ENCODE data around the gene LMAN2. TPM values are rescaled to one million over a fixed set of nuclear protein-coding genes. Genes with fewer than 3 reads are reported as not detected.
A peak's percentile ranks its signal among the peaks of the same experiment; 100 is the strongest.
"Not testable (repeated sequence)": the region's sequence is repeated elsewhere in the genome, so short reads cannot be mapped to it uniquely, and the experiment has no call there.

LMAN2 gene
- total RNA-seq, 4 donors from 2014 or later: 225 to 384 (median 257) TPM

GRCh38 chr5:177307544-177308363 is 43.7 kb downstream of the LMAN2 start:
- H3K4me3 ChIP-seq: no peak overlapping the region

GRCh38 chr5:177306674-177307543 is 44.6 kb downstream of the LMAN2 start:
- peaks cover 5 to 45% (median 8%) of the 10 kb centered on the region in 3 donors for H3K36me3 ChIP-seq
- H3K4me3 ChIP-seq: no peak overlapping the region
- intact Hi-C loops (cut with DNase I): no loop called here
- peak overlapping the region; percentile 54 to 98 (median 92) for H3K27ac ChIP-seq
- H3K9me3 ChIP-seq: no peaks in the 10 kb centered on the region
- no peaks in the 10 kb centered on the region for H3K27me3 ChIP-seq
- peaks cover 48 to 88% (median 48%) of the 10 kb centered on the region in 3 donors for H3K4me1 ChIP-seq
- no peak for DNase-seq
- WGBS, 2 donors: 51 to 70% methylated on average over 8 to 13 of the region's 15 CpGs
- TF ChIP-seq CTCF (IDR thresholded peaks at IDR 0.05) (peak in 1 of 6 experiments; percentile 9), POLR2A (IDR thresholded peaks at IDR 0.05) (no peak)

More at GRCh38 chr5:177307544-177308363, 43.7 kb downstream of the LMAN2 start:
- intact Hi-C loops (cut with DNase I): no loop called here
- no peaks in the 10 kb centered on the region for H3K27me3 ChIP-seq
- peak overlapping the region in 3 of 4 donors; percentile 54 to 98 (median 93) for H3K27ac ChIP-seq
- no peak for TF ChIP-seq POLR2A (IDR thresholded peaks at IDR 0.05)
- TF ChIP-seq CTCF (IDR thresholded peaks at IDR 0.05): no peak
- no peak for DNase-seq
- 67 to 70% methylated on average over 2 to 10 of the region's 43 CpGs for WGBS, 2 donors
- H3K9me3 ChIP-seq: no peaks in the 10 kb centered on the region
- H3K36me3 ChIP-seq: peaks cover 5 to 45% (median 8%) of the 10 kb centered on the region in 3 donors
- peaks cover 45 to 88% (median 46%) of the 10 kb centered on the region in 3 donors for H3K4me1 ChIP-seq

- peak overlapping the region; percentile 39 to 98 (median 92) for H3K27ac ChIP-seq
- peaks cover 48 to 88% (median 48%) of the 10 kb centered on the region in 3 donors for H3K4me1 ChIP-seq
Measured at GRCh38 chr5:177306103-177306640, 45.3 kb downstream of the LMAN2 start.

GRCh38 chr5:177304392-177305119 is 46.9 kb downstream of the LMAN2 start:
- 12 to 22% methylated on average over 9 to 10 of the region's 19 CpGs for WGBS, 2 donors
- intact Hi-C loops (cut with DNase I): no loop called here
- peaks cover 54 to 88% (median 54%) of the 10 kb centered on the region in 3 donors for H3K4me1 ChIP-seq
- no peaks in the 10 kb centered on the region for H3K9me3 ChIP-seq
- H3K27me3 ChIP-seq: no peaks in the 10 kb centered on the region
- H3K27ac ChIP-seq: peak overlapping the region; percentile 90 to 98 (median 92)
- peaks cover 5 to 46% (median 8%) of the 10 kb centered on the region in 3 donors for H3K36me3 ChIP-seq
- no peak for DNase-seq
- no peak for TF ChIP-seq POLR2A (IDR thresholded peaks at IDR 0.05)
- no peak for TF ChIP-seq CTCF (IDR thresholded peaks at IDR 0.05)
- peak overlapping the region; percentile 76 to 100 (median 95) for H3K4me3 ChIP-seq

More at GRCh38 chr5:177306103-177306640, 45.3 kb downstream of the LMAN2 start:
- WGBS, 2 donors: 58 to 67% methylated on average over 7 to 8 of the region's 11 CpGs
- H3K36me3 ChIP-seq: peaks cover 5 to 48% (median 8%) of the 10 kb centered on the region in 3 donors
- H3K27me3 ChIP-seq; H3K9me3 ChIP-seq; H3K4me3 ChIP-seq; DNase-seq; intact Hi-C loops (cut with DNase I): not testable (repeated sequence)

GRCh38 chr5:177303925-177304391 is 47.5 kb downstream of the LMAN2 start:
- no peaks in the 10 kb centered on the region for H3K27me3 ChIP-seq
- intact Hi-C loops (cut with DNase I): no loop called here
- H3K36me3 ChIP-seq: peaks cover 5 to 44% (median 8%) of the 10 kb centered on the region in 3 donors
- no peak for DNase-seq
- no peaks in the 10 kb centered on the region for H3K9me3 ChIP-seq
- peak overlapping the region; percentile 76 to 100 (median 95) for H3K4me3 ChIP-seq
- TF ChIP-seq CTCF (IDR thresholded peaks at IDR 0.05) (no peak), POLR2A (IDR thresholded peaks at IDR 0.05) (peak in 1 of 4 donors; percentile 1)
- peaks cover 58 to 88% (median 58%) of the 10 kb centered on the region in 3 donors for H3K4me1 ChIP-seq
- 0 to 4% methylated on average over 5 to 7 of the region's 25 CpGs for whole genome bisulfite sequencing, 2 donors
- peak overlapping the region; percentile 90 to 98 (median 92) for H3K27ac ChIP-seq
